ENCODE measurements around the gene XPR1.
"Not testable (repeated sequence)": the region's sequence is repeated elsewhere in the genome, so short reads cannot be mapped to it uniquely, and the experiment has no call there.

Gene XPR1

DNA sequence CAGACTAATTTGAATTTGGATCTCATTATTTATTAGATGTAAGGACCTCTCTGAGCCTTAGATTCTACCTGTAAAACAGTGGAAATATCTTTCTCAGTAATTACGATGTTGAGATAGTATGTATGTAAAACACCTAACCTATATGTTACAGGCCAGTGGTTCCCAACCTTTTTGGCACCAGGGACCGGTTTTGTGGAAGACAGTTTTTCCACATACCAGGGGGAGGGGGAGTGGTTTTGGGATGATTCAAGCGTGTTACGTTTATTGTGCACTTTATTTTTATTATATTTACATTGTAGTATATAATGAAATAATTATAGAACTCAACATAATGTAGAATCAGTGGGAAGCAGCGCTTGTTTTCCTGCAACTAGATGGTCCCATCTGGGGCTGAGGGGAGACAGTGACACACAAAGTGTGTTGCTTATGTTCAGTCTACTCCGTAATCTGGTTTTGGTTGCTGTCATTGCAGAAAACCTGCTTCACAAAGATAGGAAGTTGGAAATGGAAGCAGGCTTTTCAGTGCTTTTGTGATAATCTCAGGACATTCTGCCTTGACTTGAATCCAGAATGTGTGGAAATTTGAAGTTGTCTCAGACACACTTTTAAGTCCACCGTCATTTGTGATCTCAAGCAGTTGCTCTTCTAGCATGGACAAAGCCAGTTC, 12.8 kb downstream of the XPR1 start:
- FAIRE-seq: no peak

DNA sequence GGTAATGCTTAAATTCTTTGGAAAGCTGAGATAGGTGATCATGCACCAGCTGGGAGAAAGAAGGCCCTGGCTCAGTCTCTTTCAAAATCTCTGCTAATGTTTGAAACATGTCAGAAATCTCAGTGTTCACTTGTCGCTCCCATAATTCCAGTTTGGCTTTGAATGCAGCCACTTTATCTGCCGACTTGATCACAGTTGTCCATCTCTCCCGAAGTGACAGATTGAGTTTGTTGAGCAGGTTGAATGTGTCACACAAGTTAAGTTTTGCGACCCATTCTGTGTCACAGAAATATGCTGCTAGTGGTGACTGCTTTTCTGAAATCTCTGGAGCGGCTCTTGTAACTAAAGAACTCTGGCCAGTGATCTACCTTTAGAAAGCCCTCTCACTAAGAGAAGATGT, 13.4 kb downstream of the XPR1 start:
- FAIRE-seq: not testable (repeated sequence)

DNA sequence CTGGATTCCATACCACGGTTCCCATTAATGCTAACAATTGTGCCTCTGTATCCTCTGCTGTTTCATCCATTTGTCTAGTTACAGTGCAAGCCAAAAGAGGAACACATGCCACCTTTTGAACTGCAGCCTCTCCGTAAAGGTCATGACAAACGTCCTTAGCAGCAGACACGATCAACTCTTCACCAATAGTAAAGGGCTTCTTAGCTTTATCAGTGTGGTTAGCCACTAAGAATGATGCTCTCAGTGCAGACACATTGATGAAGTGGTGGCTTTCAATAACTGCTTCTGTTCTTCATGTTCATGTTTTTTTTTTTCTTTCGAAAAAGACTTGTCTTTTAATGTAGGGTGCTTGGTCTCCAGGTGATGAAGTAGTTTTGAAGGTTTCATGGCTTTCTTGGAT, 14.3 kb downstream of the XPR1 start:
- FAIRE-seq: no peak

DNA sequence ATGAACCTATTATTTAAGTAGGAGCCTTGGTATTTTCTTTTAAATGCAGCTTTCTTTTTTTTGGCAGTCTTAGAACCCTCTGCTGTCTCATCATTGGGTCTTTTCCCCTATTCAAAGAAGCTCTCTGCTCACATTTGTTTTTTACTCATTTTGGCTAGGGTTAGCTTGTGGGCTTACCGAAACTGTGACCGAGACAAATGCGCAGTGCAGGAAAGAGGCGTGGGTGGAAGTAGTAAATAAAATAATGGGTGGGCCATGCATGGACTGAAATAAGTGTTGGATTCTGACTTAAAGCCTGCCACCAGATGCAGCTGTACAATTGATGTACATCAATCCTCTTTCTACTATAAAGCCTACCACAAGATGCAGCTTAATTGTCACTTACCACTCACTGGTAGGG, 14.7 kb downstream of the XPR1 start:
- FAIRE-seq: no peak

DNA sequence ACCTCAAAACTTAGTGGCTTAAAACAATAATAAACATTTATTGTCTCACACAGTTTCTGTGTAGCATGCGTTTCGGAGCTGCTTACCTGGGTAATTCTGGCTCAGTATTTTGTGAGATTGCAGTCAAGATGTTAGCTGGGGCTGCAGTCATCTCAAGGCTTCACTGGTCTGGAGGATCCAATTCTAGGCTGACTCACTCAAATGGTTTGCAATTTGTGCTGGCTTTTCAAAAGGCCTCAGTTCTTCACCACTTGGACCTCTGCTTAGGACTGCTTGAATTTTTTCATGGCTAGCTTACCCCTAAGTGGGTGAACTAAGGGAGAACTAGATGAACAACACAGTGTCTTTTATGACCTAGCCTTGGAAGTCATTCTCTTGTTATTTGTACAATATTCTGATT, 21.0 kb downstream of the XPR1 start:
- FAIRE-seq: no peak

DNA sequence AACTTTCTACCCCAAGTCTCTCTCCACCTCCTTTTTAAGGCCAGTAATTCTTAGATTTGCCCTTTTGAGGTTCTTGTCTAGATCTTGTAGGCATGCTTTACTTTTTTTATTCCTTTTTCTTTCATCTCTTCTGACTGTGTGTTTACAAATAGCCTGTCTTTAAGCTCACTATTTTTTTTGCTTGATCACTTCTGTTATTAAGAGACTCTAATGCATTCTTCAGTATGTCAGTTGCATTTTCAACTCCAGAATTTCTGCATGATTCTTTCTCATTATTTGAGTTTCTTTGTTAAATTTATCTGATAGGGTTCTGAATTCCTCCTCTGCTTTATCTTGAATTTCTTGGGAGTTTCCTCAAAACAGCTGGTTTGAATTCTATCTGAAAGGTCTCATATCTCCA, 30.9 kb downstream of the XPR1 start:
- FAIRE-seq: no peak

DNA sequence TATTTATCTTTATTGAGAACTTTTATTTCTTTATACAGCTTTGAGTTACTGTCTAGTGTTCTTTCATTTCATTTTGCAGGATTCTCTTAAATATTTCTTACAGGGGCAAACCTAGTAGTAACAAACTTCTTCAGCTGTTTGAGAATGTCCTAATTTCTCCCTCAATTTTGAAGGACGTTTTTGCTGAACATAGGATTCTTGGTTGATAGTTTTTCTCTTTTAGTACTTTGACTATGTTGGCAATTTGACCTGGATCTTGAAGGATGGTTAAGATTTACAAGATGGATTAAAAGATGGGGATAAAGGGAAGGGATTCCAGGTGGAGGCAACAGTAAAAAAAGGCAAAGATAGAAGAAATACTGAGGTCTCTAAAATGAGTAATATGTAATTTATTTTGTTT, 38.9 kb downstream of the XPR1 start:
- no peak for FAIRE-seq

DNA sequence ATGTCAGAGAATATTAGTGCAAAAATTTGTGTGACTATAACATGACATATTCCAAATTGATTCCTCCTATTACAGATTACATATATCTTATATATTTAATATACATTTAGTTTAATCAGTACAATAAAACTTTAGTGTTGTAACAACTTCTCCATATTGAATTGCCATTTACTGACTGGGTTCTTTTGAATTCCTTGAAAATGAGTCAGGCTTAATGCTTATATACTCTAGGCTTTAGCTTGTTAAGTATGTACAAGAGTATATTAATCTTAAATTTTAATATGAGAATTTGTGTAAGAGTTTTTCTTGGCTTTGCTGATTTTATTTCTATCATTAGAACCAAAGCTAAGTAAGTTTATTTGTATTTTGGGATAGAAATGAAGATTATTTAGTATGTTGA, 40.3 kb downstream of the XPR1 start:
- peak; percentile 8 for FAIRE-seq

DNA sequence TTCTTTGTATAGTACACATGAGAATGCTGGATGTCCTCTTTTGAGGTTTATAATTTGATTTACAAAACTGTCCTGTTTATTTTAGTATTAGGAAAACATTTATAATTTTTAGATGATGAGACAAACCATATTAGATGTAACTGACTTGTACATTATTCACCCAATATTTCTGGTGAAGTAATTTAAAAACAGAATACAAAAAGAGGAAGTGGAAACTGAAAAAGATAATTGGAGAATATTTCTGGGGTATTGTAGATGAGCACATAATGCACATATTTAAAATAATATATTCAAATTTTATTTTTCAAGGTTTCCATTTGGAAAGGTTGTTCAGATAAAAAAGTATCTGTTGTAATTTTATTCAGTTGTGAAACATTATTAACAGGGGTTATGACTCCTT, 40.7 kb downstream of the XPR1 start:
- FAIRE-seq: peak; percentile 29

DNA sequence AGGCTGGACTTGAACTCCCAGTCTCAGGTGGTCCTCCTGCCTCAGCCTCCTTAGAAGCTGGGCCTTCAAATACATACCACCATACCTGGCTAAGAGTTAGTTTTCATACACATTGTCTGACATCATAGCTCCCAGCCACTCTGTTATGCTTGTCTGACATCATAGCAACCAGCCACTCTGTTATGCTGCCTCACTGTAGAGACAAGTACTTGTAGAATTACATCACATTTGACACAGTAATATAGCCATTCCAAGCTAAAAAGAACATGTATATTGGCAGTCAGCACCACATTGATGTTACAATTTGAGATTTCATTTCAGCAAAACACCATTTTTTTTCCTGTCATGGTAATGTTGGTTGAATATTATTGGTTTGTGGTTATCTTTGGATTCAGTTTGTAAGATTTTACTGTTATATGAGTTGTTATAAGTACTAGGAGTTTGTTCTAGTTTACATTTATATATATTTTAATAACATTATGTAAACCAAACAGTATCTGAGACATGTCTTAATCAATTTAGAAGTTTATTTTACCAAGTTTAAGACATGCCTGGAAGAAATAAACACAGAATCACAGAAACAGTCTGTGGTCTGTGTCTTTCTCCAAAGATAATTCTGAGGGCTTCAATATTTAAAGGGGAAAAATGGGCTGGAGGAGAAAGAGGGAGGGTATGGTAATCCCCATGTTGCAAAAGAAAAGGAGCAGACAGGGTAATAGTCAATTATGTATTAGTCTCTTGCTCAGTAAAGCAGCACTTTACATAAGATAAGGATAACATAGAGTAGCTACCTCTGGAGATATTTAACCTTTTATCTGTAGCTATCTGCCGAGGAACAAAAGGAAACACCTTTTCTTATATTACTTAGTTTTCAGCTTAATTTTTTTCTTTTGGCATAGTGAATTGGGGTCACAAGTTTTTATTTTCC, 43.0 kb downstream of the XPR1 start:
- no peak for FAIRE-seq

DNA sequence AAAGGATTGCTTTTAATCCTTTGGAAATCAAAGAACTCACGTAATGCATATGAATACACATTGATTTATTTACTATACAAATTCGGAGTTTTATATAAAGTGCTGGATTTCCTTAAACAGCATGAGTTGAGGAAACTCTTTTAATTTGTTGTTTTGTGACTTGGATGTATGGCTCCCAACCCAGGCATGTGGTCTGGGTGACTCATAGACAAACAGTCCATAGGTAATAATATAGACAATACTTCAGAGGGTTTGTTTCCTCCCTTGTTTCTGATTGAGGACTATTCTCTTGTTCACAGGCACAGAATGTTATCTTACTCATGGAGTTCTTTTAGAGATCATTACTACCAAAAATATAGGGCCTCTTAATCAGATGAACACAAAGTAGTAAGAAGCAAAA, 43.8 kb downstream of the XPR1 start:
- no peak for FAIRE-seq

DNA sequence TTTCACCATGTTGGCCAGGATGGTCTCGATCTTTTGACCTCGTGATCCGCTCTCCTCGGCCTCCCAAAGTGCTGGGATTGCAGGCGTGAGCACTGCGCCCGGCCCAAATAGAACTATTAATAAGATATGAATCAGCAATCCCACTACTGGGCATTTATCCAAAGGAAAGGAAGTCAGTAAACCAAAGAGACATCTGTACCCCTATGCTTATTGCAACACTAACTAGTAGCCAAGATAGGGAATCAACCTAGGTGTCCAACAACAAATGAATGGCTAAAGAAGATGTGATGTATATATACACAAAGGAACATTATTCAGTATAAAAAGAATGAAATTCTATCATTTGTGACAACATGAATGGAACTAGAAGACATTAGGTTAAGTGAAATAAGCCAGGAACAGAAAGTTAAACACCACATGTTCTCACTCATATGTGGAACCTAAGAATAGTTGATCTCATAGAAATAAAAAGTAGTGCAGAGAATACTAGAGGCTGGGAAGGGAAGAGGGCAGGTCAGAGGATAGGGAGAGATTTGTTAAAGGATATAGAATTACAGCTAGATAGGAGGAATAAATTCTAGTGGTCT, 48.8 kb downstream of the XPR1 start:
- no peak for FAIRE-seq

DNA sequence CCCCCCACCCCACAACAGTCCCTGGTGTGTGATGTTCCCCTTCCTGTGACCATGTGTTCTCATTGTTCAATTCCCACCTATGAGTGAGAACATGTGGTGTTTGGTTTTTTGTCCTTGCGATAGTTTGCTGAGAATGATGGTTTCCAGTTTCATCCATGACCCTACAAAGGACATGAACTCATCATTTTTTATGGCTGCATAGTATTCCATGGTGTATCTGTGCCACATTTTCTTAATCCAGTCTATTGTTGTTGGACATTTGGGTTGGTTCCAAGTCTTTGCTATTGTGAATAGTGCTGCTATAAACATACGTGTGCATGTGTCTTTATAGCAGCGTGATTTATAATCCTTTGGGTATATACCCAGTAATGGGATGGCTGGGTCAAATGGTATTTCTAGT, 51.3 kb downstream of the XPR1 start:
- FAIRE-seq: not testable (repeated sequence)

DNA sequence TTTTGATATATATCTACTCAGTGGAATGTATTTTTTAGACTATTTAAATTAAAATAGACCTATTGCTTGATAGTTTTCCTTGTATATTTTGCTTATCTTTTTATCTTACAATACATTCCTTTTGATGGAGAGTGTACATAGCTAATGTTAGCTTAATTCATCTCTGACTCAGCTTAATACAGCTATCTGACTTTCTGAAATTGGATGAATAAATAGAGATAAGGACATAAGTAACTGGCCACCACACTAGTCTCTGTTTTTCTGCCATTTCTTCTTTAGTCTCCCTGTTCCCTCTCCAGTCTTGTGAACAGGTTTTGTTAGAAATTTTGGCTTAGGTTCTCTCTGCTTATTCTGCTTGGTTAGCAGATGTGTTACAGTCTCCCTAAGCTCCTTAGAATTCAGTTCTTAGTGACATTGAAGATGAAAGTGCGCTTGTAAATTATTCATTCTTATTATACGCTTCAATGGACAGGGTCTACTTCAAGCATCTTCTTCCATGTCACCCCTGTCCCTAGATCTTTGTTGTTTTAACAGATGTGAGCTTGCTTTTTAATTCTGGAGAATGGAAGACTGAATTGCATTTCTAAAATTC, 59.6 kb downstream of the XPR1 start:
- no peak for FAIRE-seq

DNA sequence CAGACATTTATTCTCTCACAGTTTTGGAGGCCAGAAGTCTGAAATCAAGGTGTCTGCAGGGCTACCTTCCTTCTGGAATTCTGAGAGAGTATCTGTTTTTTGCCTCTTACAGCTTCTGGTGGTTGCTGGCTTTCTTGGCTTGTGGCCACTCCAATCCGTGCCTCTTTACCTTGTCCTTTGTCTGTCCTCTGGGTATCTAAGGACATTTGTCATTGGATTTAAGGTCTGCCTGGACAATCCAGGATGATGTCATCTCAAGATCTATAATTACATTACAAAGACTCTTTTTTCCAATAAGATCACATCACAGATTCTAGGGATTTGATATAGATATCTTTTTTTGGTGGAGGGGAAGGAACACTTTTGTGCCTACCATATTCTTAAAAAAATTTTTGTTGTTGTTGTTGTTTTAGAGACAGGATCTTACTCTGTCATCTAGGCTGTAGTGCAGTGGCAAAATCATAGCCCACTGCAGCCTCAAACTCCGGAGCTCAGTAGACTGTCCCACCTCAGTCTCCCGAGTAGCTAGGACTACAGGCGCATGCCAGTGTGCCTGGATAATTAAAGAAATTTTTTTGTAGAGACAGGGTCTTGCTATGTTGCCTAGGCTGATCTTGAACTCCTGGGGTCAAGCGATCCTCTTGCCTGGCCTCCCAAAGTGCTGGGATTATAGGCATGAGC, 61.9 kb downstream of the XPR1 start:
- no peak for FAIRE-seq

DNA sequence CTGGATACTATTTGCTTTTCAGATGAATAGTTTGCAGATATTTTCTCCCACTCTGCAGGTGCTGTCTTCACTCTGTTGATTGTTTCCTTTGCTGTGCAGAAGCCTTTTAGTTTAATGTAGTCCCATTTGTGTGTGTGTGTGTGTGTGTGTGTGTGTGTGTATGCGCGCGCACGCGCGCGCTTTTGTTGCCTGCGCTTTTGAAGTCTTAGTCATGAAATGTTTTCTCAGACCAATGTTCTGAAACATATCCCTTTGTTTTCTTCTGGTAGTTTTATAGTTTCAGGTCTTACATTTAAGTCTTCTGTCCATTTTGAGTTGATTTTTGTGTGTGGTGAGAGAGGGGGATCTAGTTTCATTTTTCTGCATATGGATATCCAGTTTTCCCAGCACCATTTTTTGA, 63.5 kb downstream of the XPR1 start:
- FAIRE-seq: no peak

DNA sequence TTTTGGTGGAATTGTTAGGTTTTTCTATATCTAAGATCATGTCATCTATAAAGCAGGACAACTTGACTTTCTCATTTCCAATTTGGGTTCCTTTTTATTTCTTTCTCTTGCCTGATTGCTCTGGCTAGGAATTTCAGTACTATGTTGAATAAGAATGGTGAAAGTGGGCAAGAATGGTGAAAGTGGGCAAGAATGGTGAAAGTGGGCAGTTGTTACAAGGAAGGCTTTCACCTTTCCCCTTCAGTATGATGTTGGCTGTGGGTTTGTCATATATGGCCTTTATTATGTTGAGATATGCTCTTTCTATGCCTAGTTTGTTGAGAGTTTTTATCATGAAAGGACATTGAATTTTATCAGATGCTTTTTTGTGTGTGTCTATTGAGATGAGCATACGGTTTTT, 64.5 kb downstream of the XPR1 start:
- FAIRE-seq: no peak

DNA sequence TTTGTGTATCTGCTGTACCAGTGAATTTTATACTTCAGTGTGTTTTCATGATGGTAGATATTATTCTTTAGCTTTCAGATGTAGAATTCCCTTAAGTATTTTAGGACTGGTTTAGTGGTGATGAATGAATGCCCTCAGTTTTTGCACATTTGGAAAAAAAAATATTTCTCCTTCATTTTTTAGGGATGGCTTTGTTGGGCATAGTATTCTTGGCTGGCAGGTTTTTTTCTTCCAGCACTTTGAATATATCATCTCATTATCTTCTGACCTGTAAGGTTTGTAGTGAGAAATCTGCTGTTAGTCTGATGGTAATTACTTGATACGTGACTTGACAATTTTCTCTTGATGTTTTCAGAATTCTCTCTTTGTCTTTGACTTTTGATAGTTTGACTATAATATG, 66.8 kb downstream of the XPR1 start:
- no peak for FAIRE-seq

DNA sequence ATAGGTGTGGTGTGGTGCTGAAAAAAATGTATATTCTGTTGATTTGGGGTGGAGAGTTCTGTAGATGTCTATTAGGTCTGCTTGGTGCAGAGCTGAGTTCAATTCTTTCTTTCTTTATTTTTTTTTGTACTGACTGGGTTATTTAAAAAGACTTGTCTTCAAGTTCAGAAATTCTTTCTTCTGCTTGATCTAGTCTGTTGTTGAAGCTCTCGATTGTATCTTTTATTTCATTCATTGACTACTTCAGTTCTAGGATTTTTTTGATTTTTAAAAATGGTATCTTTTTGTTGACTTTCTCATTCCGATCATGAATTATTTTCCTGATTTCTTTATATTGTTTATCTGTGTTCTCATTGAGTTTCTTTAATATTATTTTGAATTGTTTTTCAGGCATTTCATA, 70.6 kb downstream of the XPR1 start:
- FAIRE-seq: peak; percentile 21

DNA sequence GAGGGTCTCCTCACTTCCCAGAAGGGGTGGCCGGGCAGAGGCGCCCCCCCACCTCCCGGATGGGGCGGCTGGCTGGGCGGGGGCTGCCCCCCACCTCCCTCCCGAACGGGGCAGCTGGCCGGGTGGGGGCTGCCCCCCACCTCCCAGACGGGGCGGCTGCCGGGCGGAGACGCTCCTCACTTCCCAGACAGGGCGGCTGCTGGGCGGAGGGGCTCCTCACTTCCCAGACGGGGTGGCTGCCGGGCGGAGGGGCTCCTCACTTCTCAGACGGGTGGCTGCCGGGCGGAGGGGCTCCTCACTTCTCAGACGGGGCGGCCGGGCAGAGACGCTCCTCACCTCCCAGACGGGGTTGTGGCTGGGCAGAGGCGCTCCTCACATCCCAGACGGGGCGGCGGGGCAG, 78.9 kb downstream of the XPR1 start:
- not testable (repeated sequence) for FAIRE-seq

DNA sequence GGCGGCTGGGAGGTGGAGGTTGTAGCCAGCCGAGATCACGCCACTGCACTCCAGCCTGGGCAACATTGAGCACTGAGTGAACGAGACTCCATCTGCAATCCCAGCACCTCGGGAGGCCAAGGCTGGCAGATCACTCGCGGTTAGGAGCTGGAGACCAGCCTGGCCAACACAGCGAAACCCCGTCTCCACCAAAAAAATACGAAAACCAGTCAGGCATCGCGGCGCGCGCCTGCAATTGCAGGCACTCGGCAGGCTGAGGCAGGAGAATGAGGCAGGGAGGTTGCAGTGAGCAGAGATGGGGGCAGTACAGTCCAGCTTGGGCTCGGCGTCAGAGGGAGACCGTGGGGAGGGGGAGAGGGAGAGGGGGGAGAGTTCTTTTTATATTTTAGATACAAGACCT, 79.4 kb downstream of the XPR1 start:
- not testable (repeated sequence) for FAIRE-seq

DNA sequence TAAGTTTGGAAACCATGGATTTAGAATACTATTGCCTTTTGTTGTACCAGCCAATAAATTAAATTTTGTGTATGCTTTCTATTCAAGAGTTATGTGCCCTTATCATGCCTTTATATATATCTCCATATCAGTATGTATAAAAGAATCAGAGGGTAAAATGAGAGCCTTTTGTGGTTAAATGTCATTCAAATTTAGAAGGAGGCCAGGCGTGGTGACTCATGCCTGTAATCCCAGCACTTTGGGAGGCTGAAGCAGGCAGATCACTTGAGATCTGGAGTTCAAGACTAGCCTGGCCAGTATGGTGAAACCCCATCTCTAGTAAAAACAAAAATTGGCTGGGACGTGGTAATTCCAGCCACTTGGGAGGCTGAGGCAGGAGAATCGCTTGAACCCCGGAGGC, 88.9 kb downstream of the XPR1 start:
- FAIRE-seq: no peak

DNA sequence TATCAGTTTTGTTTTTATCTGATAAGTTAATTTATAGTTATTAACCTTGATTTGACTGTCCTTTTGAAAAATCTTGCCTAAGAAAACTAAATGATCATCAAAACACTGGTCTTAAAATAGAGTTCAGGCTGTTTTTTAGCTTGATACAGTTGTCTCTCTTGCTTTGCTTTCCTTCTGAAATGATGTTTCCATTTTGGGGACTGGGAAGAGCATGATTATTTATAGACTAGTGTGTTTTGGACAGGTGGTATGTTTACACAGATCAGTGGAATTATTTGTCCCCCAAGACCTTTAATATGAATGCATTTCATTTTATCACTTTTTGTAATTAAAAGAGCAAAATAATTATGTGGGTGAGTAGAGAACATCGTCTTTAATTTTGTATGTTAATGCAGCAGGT, 90.8 kb downstream of the XPR1 start:
- no peak for FAIRE-seq
